H1 (cell line): Measurements from ENCODE around the gene SULT2B1. TPM values are rescaled to one million over a fixed set of nuclear protein-coding genes. Genes with fewer than 3 reads are reported as not detected.

Source experiments
- RXRA ChIP-seq: IDR thresholded peaks from 2 replicates; pipeline ENCODE4 v1.6.1; 2011; ENCODE audit warnings: low read depth, mild to moderate bottlenecking, low read length, moderate library complexity; ENCODE audit not compliant: insufficient read depth
- SAP30 ChIP-seq: fragments of 300-600 bp; sonication (generic); IDR thresholded peaks from 2 replicates; pipeline ENCODE4 v1.7.1; 2012; ENCODE audit warnings: low read length, moderate library complexity, mild to moderate bottlenecking, inconsistent platforms; ENCODE audit not compliant: insufficient read depth, insufficient replicate concordance
- SP2 ChIP-seq: IDR thresholded peaks from 2 replicates; pipeline ENCODE4 v1.6.1; 2012; ENCODE audit warnings: mild to moderate bottlenecking, low read length, inconsistent platforms
- polyA plus RNA-seq, 7 experiments: library from polyadenylated mRNA; depleted of rRNA in 3 of 7; stranded (reverse) in 5 of 7; unstranded in 2 of 7; fragments of >200 nt in 5 of 7; fragments of 200-250 nt in 2 of 7; gene quantifications; 1 replicate in 5 of 7; 2 replicates in 1 of 7; 4 replicates in 1 of 7; pipeline versions ENCODE4 v1.2.1 to v1.2.3, GENCODE V29; 2011 to 2013; ENCODE audit warnings: missing spikeins in 2 of 7, mixed read lengths in 2 of 7
- total RNA-seq: library from RNA; stranded (reverse); fragmentation: NEBNext Ultra II Directional; extraction: Animal tissue kit (Norgen Biotek cat#: 25700); gene quantifications from 2 replicates; pipeline ENCODE4 v1.2.1, GENCODE V29; 2021
- TF ChIP-seq, protein P1 (sequence below), 3 experiments: IDR thresholded peaks; 1 replicate in 2 of 3; 2 replicates in 1 of 3; pipeline versions ENCODE4 v1.5.1 to v1.6.1; 2011; ENCODE audit warnings: low read length in 3 of 3, mild to moderate bottlenecking in 3 of 3, inconsistent platforms in 2 of 3, low read depth in 1 of 3, moderate library complexity in 1 of 3; ENCODE audit not compliant: insufficient read depth in 1 of 3; ENCODE audit errors: control extremely low read depth in 1 of 3

The SULT2B1 gene
- total and polyA plus RNA-seq, 2 of the 8 experiments (the other 6 are each of a cell fraction or from before 2014, with no cell fraction given) = 1.5 to 2.6 TPM

DNA sequence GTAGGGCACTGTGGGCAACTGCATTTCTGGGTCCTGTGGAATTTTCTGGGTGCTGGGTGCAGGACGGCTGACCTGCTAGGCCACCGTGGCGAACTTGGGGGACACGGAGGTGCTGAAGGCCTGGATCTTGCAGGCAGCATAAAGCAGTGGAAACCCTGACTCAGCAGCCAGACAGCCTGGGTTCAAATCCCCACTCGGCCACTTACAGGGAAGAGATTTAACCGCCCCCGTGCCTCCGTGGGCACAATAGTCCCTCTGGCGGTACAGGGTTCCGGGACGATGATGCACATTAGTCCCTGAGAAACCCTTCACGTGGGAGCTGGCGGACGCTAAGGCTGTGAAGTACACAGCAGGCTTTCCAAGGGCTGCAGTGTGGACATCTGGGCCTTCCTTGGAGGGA is 59.9 kb downstream of the SULT2B1 start (continued):
- TF ChIP-seq SAP30 (no peak), SP2 (no peak), RXRA (no peak)
- TF ChIP-seq, protein P1, sequence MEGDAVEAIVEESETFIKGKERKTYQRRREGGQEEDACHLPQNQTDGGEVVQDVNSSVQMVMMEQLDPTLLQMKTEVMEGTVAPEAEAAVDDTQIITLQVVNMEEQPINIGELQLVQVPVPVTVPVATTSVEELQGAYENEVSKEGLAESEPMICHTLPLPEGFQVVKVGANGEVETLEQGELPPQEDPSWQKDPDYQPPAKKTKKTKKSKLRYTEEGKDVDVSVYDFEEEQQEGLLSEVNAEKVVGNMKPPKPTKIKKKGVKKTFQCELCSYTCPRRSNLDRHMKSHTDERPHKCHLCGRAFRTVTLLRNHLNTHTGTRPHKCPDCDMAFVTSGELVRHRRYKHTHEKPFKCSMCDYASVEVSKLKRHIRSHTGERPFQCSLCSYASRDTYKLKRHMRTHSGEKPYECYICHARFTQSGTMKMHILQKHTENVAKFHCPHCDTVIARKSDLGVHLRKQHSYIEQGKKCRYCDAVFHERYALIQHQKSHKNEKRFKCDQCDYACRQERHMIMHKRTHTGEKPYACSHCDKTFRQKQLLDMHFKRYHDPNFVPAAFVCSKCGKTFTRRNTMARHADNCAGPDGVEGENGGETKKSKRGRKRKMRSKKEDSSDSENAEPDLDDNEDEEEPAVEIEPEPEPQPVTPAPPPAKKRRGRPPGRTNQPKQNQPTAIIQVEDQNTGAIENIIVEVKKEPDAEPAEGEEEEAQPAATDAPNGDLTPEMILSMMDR (IDR thresholded peaks at IDR 0.05; ENCODE audit: control extremely low read depth in 1 of 3, insufficient read depth in 1 of 3, low read depth in 1 of 3, low read length in 3 of 3) = no peak
- TF ChIP-seq, all 59 proteins: peak for 0
